GM06990 (cell line): ENCODE data around the gene WNT2.
A peak's percentile ranks its signal among the peaks of the same experiment; 100 is the strongest.

Source experiments
- DNase-seq: peaks from one replicate; pipeline ENCODE4 v3.0.0-alpha.2; 2011; ENCODE audit not compliant: insufficient read length; ENCODE audit errors: extremely low read depth
- H3K27me3 ChIP-seq: replicated peaks from 2 replicates; pipeline ENCODE4 v1.6.0; 2011; ENCODE audit warnings: low read length; ENCODE audit not compliant: control insufficient read depth, insufficient read depth
- H3K36me3 ChIP-seq: 2 replicates; pipeline ENCODE4 v1.5.1; 2011; ENCODE audit warnings: low read length; ENCODE audit not compliant: control insufficient read depth, insufficient read depth
- H3K4me3 ChIP-seq: replicated peaks from 2 replicates; pipeline ENCODE4 v1.5.1; 2011; ENCODE audit warnings: low read depth, mild to moderate bottlenecking, control low read depth, low read length
- CTCF ChIP-seq: IDR thresholded peaks from 2 replicates; pipeline ENCODE4 v1.5.1; 2011; ENCODE audit warnings: low read length, control low read depth, mild to moderate bottlenecking, inconsistent platforms; ENCODE audit not compliant: insufficient read depth, poor library complexity, severe bottlenecking

The WNT2 gene

DNA sequence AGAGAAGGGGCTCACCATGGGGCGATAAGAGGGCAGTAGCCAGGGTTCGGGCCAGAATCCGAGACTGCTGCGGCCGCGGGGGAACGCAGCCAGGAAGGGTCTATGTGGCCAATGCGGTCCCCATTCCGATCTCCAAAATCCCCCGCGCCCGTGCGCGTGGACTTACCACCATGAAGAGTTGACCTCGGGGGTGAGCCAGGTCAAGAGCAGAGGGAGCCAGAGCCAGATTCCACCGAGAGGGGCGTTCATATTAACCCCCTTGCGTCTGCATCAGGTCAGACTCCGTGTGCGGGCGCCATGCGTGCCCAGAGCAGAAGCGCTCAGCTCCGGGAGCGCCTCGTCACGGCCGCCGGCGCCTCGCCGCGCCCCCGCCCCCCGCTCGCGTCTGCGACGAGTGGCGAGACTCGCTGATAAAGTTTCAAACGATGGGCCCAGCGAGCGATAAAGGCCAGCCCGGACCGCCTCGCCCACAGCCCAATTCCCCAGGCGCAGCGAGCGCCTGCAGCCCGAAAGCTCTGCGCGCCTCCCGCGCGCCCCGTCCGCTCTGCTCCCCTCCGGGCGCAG lies at the start of gene WNT2:
Gene WNT2 (minus strand): TSS at position 318 of the 564 bp plus-strand sequence. CDS start 69 bp downstream, at position 249.
- Histone ChIP-seq H3K27me3 (no peaks in the 10 kb centered on the region; the same call in 1 of the 2 replicates), H3K36me3 (no peaks in the 10 kb centered on the region), H3K4me3 (peak within 1 kb of the TSS; percentile 46)
- DNase-seq = peak; percentile 18
- no peak for TF ChIP-seq CTCF

DNA sequence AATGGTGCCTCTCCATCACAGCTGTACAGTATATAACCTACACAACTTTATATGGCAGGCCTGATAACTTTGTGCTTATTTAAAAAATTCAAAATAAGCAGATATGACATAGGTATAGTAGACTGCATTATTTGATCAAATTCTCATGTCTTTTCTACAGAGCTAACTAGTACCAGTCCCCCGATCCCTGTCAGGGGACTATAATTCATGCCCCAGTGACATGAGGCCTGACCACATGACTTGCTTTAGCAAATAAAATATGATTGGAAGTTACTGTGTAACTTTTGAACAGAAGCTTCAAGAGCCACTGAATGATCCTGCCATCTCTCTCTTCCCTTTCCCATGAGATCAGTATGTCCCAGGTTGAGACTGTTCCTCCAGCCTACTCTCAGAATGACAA lies 49.2 kb upstream of the WNT2 start:
- Histone ChIP-seq H3K4me3 (no peak overlapping the region), H3K36me3 (no peaks in the 10 kb centered on the region), H3K27me3 (no peaks in the 10 kb centered on the region)
- DNase-seq = no peak
- no peak for TF ChIP-seq CTCF

GRCh38 chr7:117364339-117365080 lies 41.7 kb upstream of the WNT2 start:
- no peaks in the 10 kb centered on the region for H3K36me3 ChIP-seq
- no peak for DNase-seq
- TF ChIP-seq CTCF = no peak
- H3K27me3 ChIP-seq = no peaks in the 10 kb centered on the region
- no peak overlapping the region for H3K4me3 ChIP-seq

- no peak overlapping the region for H3K4me3 ChIP-seq
- H3K36me3 ChIP-seq = no peaks in the 10 kb centered on the region
- H3K27me3 ChIP-seq = no peaks in the 10 kb centered on the region
- no peak for TF ChIP-seq CTCF
- no peak for DNase-seq
These were observed 39.5 kb upstream of the WNT2 start for GRCh38 chr7:117362294-117362888.

DNA sequence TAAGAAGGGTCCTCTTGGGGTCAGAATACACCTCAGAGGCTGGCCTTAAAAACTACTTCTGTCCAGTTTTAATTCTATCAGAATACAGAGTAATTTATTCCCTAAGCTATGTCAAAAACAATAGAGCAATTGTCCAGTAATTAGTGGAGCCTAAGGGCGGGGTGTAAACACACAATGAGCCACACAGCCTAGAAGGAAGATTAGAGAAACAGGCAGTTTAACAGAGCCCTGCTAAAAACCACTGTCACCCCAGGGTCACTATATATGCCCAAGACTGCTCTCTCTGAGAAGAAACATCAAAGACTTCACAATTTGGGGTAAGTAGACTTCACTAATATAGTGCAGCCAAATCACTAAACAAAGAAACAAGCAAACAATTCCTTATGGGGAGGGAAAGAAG lies 27.2 kb upstream of the WNT2 start:
- Histone ChIP-seq H3K4me3 (no peak overlapping the region), H3K36me3 (no peaks in the 10 kb centered on the region), H3K27me3 (no peaks in the 10 kb centered on the region)
- no peak for DNase-seq
- TF ChIP-seq CTCF = no peak
